ENCODE measurements around the gene CDH11. TPM values are rescaled to one million over a fixed set of nuclear protein-coding genes. Genes with fewer than 3 reads are reported as not detected.

The CDH11 gene
- total and polyA plus RNA-seq, 2 of the 4 experiments (the other 2 are of a cell fraction) = 266 to 601 TPM

GRCh38 chr16:65021852-65022595 is 99.8 kb downstream of the CDH11 start:
- no peak overlapping the region for H3K4me2 ChIP-seq (ENCODE audit: low read depth, low read length)

More at GRCh38 chr16:65021852-65022595, 99.8 kb downstream of the CDH11 start:
- H2BK15ac ChIP-seq (ENCODE audit: low read depth, low read length) = no peak overlapping the region
- H3K9ac ChIP-seq (ENCODE audit: low read depth, low read length) = no peak overlapping the region
- TF ChIP-seq BHLHE40 (IDR thresholded peaks at IDR 0.05; ENCODE audit: low read depth, low read length) = no peak
- TF ChIP-seq RFX5 (IDR thresholded peaks at IDR 0.05; ENCODE audit: low read depth, low read length) = no peak
- TF ChIP-seq USF2 (IDR thresholded peaks at IDR 0.05; ENCODE audit: low read depth, low read length) = no peak
- TF ChIP-seq, protein P1, sequence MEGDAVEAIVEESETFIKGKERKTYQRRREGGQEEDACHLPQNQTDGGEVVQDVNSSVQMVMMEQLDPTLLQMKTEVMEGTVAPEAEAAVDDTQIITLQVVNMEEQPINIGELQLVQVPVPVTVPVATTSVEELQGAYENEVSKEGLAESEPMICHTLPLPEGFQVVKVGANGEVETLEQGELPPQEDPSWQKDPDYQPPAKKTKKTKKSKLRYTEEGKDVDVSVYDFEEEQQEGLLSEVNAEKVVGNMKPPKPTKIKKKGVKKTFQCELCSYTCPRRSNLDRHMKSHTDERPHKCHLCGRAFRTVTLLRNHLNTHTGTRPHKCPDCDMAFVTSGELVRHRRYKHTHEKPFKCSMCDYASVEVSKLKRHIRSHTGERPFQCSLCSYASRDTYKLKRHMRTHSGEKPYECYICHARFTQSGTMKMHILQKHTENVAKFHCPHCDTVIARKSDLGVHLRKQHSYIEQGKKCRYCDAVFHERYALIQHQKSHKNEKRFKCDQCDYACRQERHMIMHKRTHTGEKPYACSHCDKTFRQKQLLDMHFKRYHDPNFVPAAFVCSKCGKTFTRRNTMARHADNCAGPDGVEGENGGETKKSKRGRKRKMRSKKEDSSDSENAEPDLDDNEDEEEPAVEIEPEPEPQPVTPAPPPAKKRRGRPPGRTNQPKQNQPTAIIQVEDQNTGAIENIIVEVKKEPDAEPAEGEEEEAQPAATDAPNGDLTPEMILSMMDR (conservative IDR thresholded peaks at IDR 0.05; ENCODE audit: low read depth, low read length) = no peak
- TF ChIP-seq CHD1 (IDR thresholded peaks at IDR 0.05; ENCODE audit: low read depth, low read length) = no peak
- no peak for TF ChIP-seq POLR2A (IDR thresholded peaks at IDR 0.05; ENCODE audit: low read depth, low read length)
- no peak for TF ChIP-seq FOS (IDR thresholded peaks at IDR 0.05; ENCODE audit: low read depth, low read length)
- TF ChIP-seq MAZ (IDR thresholded peaks at IDR 0.05; ENCODE audit: borderline replicate concordance, low read depth, low read length) = no peak
- TF ChIP-seq RAD21 (IDR thresholded peaks at IDR 0.05; ENCODE audit: low read length) = no peak
- TF ChIP-seq RCOR1 (IDR thresholded peaks at IDR 0.05; ENCODE audit: insufficient replicate concordance, low read length) = no peak
- TF ChIP-seq NFE2L2 (IDR thresholded peaks at IDR 0.05; ENCODE audit: low read depth, low read length) = no peak
- no peak for TF ChIP-seq MXI1 (IDR thresholded peaks at IDR 0.05; ENCODE audit: borderline replicate concordance, low read depth, low read length)
- no peak for TF ChIP-seq MAFK (IDR thresholded peaks at IDR 0.05; ENCODE audit: low read depth, low read length)
- TF ChIP-seq SMC3 (IDR thresholded peaks at IDR 0.05; ENCODE audit: low read depth, low read length) = no peak
- H2BK120ac ChIP-seq (ENCODE audit: low read depth, low read length) = no peak overlapping the region
- ATAC-seq (ENCODE audit: low read depth) = no peak
- no peak overlapping the region for H2AK5ac ChIP-seq (ENCODE audit: low read depth, low read length)
- BruUV-seq (replicated peaks) = no TSS peak
- H4K20me1 ChIP-seq (ENCODE audit: insufficient read depth, low read length) = peaks cover 47% of the 10 kb centered on the region
- no peak overlapping the region for H3K23ac ChIP-seq (ENCODE audit: low read depth, low read length)
- peaks cover 13% of the 10 kb centered on the region; the same call in 1 of the 2 replicates for H3K36me3 ChIP-seq (ENCODE audit: control insufficient read depth, insufficient read depth, low read length)
- H3K18ac ChIP-seq (ENCODE audit: low read depth, low read length) = no peak overlapping the region
- peaks cover 18 to 62% of the 10 kb centered on the region in 2 experiments for H3K79me1 ChIP-seq (ENCODE audit: low read depth in 1 of 2, low read length in 2 of 2)
- no peak overlapping the region for H2AK9ac ChIP-seq (replicated peaks; ENCODE audit: low read depth, low read length, poor library complexity)
- H4K5ac ChIP-seq (ENCODE audit: low read depth, low read length) = no peak overlapping the region
- no CpG with 5 or more reads among the region's 2 CpGs for WGBS, 2 experiments (ENCODE audit: extremely low coverage in 2 of 2, insufficient read length in 1 of 2)
- in situ Hi-C loops (cut with MboI; ENCODE audit: low sequenced_read_pairs) (no loop called here), dilution Hi-C loops (cut with HindIII; ENCODE audit: low sequenced_read_pairs, unreplicated experiment) (no loop called here), intact Hi-C loops (cut with micrococcal nuclease) (no loop called here)
- no peaks in the 10 kb centered on the region for H3K27me3 ChIP-seq (ENCODE audit: control insufficient read depth, insufficient read depth, low read length)
- no peak overlapping the region for H3K4ac ChIP-seq (ENCODE audit: low read depth, low read length)
- POLR2A ChIA-PET (ENCODE audit: unreplicated experiment) = interaction anchor here (0.5 to 0.6 kb wide), 2 partner anchors 9 to 89 kb away, joined by 3 read pairs; no protein-coding TSS in a partner anchor
- no peak overlapping the region for H3K4me3 ChIP-seq (ENCODE audit: insufficient read depth, low read depth, low read length)
- H3K14ac ChIP-seq (replicated peaks; ENCODE audit: low read depth, low read length) = no peak overlapping the region
- H2BK20ac ChIP-seq (ENCODE audit: low read depth, low read length) = no peak overlapping the region
- peaks cover 5% of the 10 kb centered on the region for H3K9me1 ChIP-seq (ENCODE audit: insufficient read depth, low read length)
- H4K8ac ChIP-seq (ENCODE audit: low read depth in 2 of 2, low read length in 2 of 2) = no peak overlapping the region
- H3K9me3 ChIP-seq (ENCODE audit: control insufficient read depth, insufficient read depth, low read length) = no peaks in the 10 kb centered on the region
- no peak overlapping the region for H2AFZ ChIP-seq (replicated peaks; ENCODE audit: low read length, poor library complexity)
- CTCF ChIA-PET = interaction anchor here (1.4 kb wide), 1 partner anchor 10 kb away, joined by 5 read pairs; no protein-coding TSS in a partner anchor
- no peak overlapping the region for H3K27ac ChIP-seq (ENCODE audit: insufficient read depth, low read length)
- H4K91ac ChIP-seq (ENCODE audit: insufficient read depth, low read depth, low read length) = no peak overlapping the region
- no peak for DNase-seq
- no peak overlapping the region for H2BK5ac ChIP-seq (ENCODE audit: low read depth, low read length, poor library complexity, severe bottlenecking)
- peaks cover 3% of the 10 kb centered on the region; the same call in 1 of the 2 replicates for H3K4me1 ChIP-seq (ENCODE audit: control insufficient read depth, insufficient read depth, low read length)
- H3K56ac ChIP-seq (ENCODE audit: extremely low read depth, insufficient read depth, low read length) = no peak overlapping the region
